Measurements from ENCODE around the gene TUBB2B. TPM values are rescaled to one million over a fixed set of nuclear protein-coding genes. Genes with fewer than 3 reads are reported as not detected.

The TUBB2B gene
- total RNA-seq, 1 experiment from 2014 or later: 0.86 TPM

GRCh38 chr6:3229566-3230178, 2.2 kb upstream of the TUBB2B start:
- intact Hi-C loops (cut with micrococcal nuclease): no loop called here
- no TSS peak for BruUV-seq (replicated peaks)
- H3K4me2 ChIP-seq (ENCODE audit: low read length): no peak overlapping the region

More at GRCh38 chr6:3229566-3230178, 2.2 kb upstream of the TUBB2B start:
- no peaks in the 10 kb centered on the region for H3K9me3 ChIP-seq (ENCODE audit: control insufficient read depth in 1 of 2, insufficient read depth in 1 of 2, low read depth in 1 of 2, low read length in 2 of 2)
- POLR2A ChIA-PET: no interaction called here
- TF ChIP-seq REST (IDR thresholded peaks at IDR 0.05; ENCODE audit: low read depth) (no peak), CEBPB (IDR thresholded peaks at IDR 0.05; ENCODE audit: low read depth) (no peak), FOSL1 (IDR thresholded peaks at IDR 0.05; ENCODE audit: low read depth) (no peak), EGR1 (IDR thresholded peaks at IDR 0.05; ENCODE audit: low read depth) (no peak), MAX (IDR thresholded peaks at IDR 0.05) (no peak), ELF1 (IDR thresholded peaks at IDR 0.05; ENCODE audit: borderline replicate concordance, low read depth) (no peak), EZH2 (IDR thresholded peaks at IDR 0.05) (no peak), ZFX (IDR thresholded peaks at IDR 0.05) (no peak), CTCF (IDR thresholded peaks at IDR 0.05 in 2 of 3, conservative IDR thresholded peaks at IDR 0.05 in 1 of 3; ENCODE audit: borderline replicate concordance in 1 of 3, insufficient read depth in 1 of 3, low read depth in 2 of 3, low read length in 2 of 3) (no peak), SRF (IDR thresholded peaks at IDR 0.05; ENCODE audit: low read depth) (no peak), YY1 (IDR thresholded peaks at IDR 0.05; ENCODE audit: extremely low read depth, insufficient replicate concordance, low read depth, low read length) (no peak), CBX3 (IDR thresholded peaks at IDR 0.05; ENCODE audit: low read depth) (no peak)
- H3K9ac ChIP-seq (ENCODE audit: low read length): no peak overlapping the region
- no peak overlapping the region for H3K27ac ChIP-seq (ENCODE audit: low read depth, low read length)
- no peaks in the 10 kb centered on the region for H3K4me1 ChIP-seq (ENCODE audit: control insufficient read depth in 1 of 2, insufficient read depth in 2 of 2, low read length in 2 of 2)
- no peaks in the 10 kb centered on the region for H3K36me3 ChIP-seq (ENCODE audit: control insufficient read depth in 1 of 2, insufficient read depth in 2 of 2, low read length in 2 of 2)
- no peak overlapping the region for H3K4me3 ChIP-seq (replicated peaks in 1 of 2; ENCODE audit: low read depth in 1 of 2, low read length in 2 of 2)
- H3K9me2 ChIP-seq (ENCODE audit: insufficient read depth): no peaks in the 10 kb centered on the region
- DNase-seq (ENCODE audit: low read depth, low spot score): no peak
- RAD21 ChIA-PET (ENCODE audit: low non-redundant PET in 1 of 2, low total read pairs in 2 of 2, uncharacterized antibody in 2 of 2, unreplicated experiment in 2 of 2): no interaction called here
- 0 out of 2 replicates have a peak, but pooled peaks cover 6% of the 10 kb centered on the region for H3K27me3 ChIP-seq (ENCODE audit: insufficient read depth, low read length)
- no peaks in the 10 kb centered on the region for H3K79me2 ChIP-seq (ENCODE audit: insufficient read depth, low read length)
- no peak for ATAC-seq
- CTCF ChIA-PET: no interaction called here
- H2AFZ ChIP-seq (ENCODE audit: low read depth, low read length, poor library complexity, severe bottlenecking): no peak overlapping the region
- no peaks in the 10 kb centered on the region for H4K20me1 ChIP-seq (ENCODE audit: insufficient read depth)

All from HCT116 (cell line).